ENCODE data around the gene ZEB2.

- TF ChIP-seq MAX (IDR thresholded peaks at IDR 0.05; ENCODE audit: insufficient read depth, insufficient read length) (no peak), EZH2 (IDR thresholded peaks at IDR 0.05; ENCODE audit: borderline replicate concordance, low read depth, low read length, severe bottlenecking) (no peak), GATA2 (IDR thresholded peaks at IDR 0.05; ENCODE audit: insufficient read depth, insufficient read length, low read depth, low read length) (no peak), CTCF (IDR thresholded peaks at IDR 0.05; ENCODE audit: extremely low read depth in 1 of 2, insufficient read depth in 1 of 2, low read depth in 1 of 2, low read length in 2 of 2) (no peak), POLR2A (IDR thresholded peaks at IDR 0.05; ENCODE audit: low read depth, low read length) (no peak), POLR2AphosphoS5 (IDR thresholded peaks at IDR 0.05; ENCODE audit: insufficient read depth, low read depth, low read length) (no peak), JUN (IDR thresholded peaks at IDR 0.05; ENCODE audit: borderline replicate concordance, insufficient read depth, insufficient read length, low read depth) (no peak), MYC (IDR thresholded peaks at IDR 0.05; ENCODE audit: low read depth, low read length) (no peak), FOS (IDR thresholded peaks at IDR 0.05; ENCODE audit: borderline replicate concordance, insufficient read depth, low read length) (no peak)
These were observed 170.2 kb downstream of the ZEB2 start for GRCh38 chr2:144349674-144350073.

Measured in endothelial cell of umbilical vein (primary cell).